Endothelial cell (in vitro differentiated cells): ENCODE measurements around the gene ONECUT2. TPM values are rescaled to one million over a fixed set of nuclear protein-coding genes. Genes with fewer than 3 reads are reported as not detected.

Experiments
- DNase-seq: peaks from one replicate; pipeline ENCODE4 v3.0.0; 2021; ENCODE audit warnings: low spot score
- H3K27ac Mint-ChIP-seq: one replicate; pipeline ENCODE4 v1.8.0; 2021; ENCODE audit warnings: mixed read lengths, inconsistent platforms; ENCODE audit not compliant: unreplicated experiment
- H3K27me3 Mint-ChIP-seq: one replicate; pipeline ENCODE4 v1.8.0; 2021; ENCODE audit warnings: mild to moderate bottlenecking, moderate library complexity, mixed read lengths, inconsistent platforms; ENCODE audit not compliant: unreplicated experiment
- H3K36me3 Mint-ChIP-seq: one replicate; pipeline ENCODE4 v1.8.0; 2021; ENCODE audit warnings: mild to moderate bottlenecking, low read depth, mixed read lengths, inconsistent platforms; ENCODE audit not compliant: unreplicated experiment
- H3K4me1 Mint-ChIP-seq: one replicate; pipeline ENCODE4 v1.8.0; 2021; ENCODE audit warnings: mild to moderate bottlenecking, mixed read lengths, inconsistent platforms; ENCODE audit not compliant: unreplicated experiment
- H3K4me3 Mint-ChIP-seq: one replicate; pipeline ENCODE4 v1.8.0; 2021; ENCODE audit warnings: mild to moderate bottlenecking, mixed read lengths, inconsistent platforms; ENCODE audit not compliant: unreplicated experiment
- H3K9me3 Mint-ChIP-seq: one replicate; pipeline ENCODE4 v1.8.0; 2021; ENCODE audit warnings: mixed read lengths, inconsistent platforms; ENCODE audit not compliant: unreplicated experiment
- total RNA-seq: library from RNA; stranded (reverse); fragmentation: NEBNext Ultra II Directional; extraction: Animal tissue kit (Norgen Biotek cat#: 25700); gene quantifications from one replicate; pipeline ENCODE4 v1.2.1, GENCODE V29; 2021; ENCODE audit not compliant: unreplicated experiment
- TF ChIP-seq, protein P1 (sequence below): fragments of 200-600 bp; sonication (generic); IDR thresholded peaks from one replicate; pipeline ENCODE4 v1.5.0; 2021; ENCODE audit warnings: antibody characterized with exemption; ENCODE audit not compliant: unreplicated experiment

The ONECUT2 gene
- total RNA-seq, 1 donor from 2014 or later = 1.1 TPM

DNA sequence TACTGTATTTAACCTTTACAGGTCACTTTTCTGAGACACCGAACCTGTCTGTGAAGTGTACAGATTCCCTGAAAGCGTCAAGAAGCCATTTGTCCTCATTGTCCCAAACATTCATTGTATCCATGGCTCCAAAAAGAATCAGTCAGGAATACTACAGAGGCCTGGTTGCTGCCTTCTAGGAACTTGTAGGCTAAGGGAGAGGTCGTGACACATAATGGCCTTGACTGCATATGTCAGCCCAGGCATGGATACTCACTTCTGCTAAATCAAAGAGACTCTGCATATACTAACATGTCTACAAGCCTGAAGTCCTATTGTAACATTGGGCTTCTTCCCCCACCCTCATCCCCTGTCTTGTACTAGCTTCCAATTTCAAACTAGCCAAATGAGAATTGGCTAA is 40.2 kb downstream of the ONECUT2 start:
- H3K27me3 Mint-ChIP-seq = peaks cover 4% of the 10 kb centered on the region

DNA sequence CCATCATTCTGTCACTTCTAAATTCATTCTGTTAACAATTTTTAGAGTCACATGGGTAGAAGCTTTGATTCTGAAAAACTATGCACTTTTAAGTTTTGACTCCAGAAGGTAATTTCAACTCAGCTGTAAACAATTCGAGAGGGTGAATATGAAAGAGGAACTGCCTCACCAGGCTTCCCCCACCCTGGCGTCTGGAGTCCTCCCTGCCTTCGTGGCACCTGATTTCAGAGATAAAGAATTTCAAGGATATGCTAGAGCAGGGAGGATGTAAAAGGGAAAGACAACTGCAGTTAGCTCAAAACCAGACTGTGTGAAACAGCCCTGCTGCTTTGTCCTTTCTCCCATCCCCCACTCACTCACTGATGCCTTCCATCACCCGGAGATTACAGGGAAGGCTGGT is 40.7 kb downstream of the ONECUT2 start:
- H3K4me1 Mint-ChIP-seq = peaks cover 28% of the 10 kb centered on the region
- H3K27ac Mint-ChIP-seq = peak overlapping the region; percentile 65
- H3K4me3 Mint-ChIP-seq = no peak overlapping the region
- DNase-seq = peak; percentile 15
- TF ChIP-seq, protein P1, sequence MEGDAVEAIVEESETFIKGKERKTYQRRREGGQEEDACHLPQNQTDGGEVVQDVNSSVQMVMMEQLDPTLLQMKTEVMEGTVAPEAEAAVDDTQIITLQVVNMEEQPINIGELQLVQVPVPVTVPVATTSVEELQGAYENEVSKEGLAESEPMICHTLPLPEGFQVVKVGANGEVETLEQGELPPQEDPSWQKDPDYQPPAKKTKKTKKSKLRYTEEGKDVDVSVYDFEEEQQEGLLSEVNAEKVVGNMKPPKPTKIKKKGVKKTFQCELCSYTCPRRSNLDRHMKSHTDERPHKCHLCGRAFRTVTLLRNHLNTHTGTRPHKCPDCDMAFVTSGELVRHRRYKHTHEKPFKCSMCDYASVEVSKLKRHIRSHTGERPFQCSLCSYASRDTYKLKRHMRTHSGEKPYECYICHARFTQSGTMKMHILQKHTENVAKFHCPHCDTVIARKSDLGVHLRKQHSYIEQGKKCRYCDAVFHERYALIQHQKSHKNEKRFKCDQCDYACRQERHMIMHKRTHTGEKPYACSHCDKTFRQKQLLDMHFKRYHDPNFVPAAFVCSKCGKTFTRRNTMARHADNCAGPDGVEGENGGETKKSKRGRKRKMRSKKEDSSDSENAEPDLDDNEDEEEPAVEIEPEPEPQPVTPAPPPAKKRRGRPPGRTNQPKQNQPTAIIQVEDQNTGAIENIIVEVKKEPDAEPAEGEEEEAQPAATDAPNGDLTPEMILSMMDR = no peak
- H3K27me3 Mint-ChIP-seq = peaks cover 2% of the 10 kb centered on the region
- no peaks in the 10 kb centered on the region for H3K36me3 Mint-ChIP-seq
- H3K9me3 Mint-ChIP-seq = no peaks in the 10 kb centered on the region

More for the DNA sequence above, 40.2 kb downstream of the ONECUT2 start:
- Mint-ChIP-seq H3K4me3 (no peak overlapping the region), H3K4me1 (peaks cover 32% of the 10 kb centered on the region), H3K36me3 (no peaks in the 10 kb centered on the region), H3K27ac (peak overlapping the region; percentile 65), H3K9me3 (no peaks in the 10 kb centered on the region)
- TF ChIP-seq, protein P1 = no peak
- DNase-seq = no peak

DNA sequence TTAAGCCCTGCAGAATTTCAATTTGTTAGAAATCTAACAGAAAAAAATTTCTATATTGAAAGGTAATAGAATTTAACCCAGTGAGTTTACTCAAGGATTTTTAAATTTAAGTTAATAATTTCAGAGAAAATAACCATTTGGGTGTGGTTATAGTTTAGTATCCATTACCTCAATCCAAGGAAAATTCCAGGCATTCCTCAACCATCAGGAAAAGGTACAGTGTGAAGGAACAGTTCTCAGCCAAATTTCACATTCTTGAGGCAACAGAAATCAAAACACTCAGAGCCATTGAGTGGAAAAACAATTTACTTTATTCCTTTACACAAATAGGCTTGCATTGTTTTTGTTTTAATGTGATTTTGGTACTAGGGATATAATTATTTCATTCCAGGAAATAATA is 45.6 kb downstream of the ONECUT2 start:
- Mint-ChIP-seq H3K27ac (no peak overlapping the region), H3K4me3 (no peak overlapping the region), H3K9me3 (no peaks in the 10 kb centered on the region), H3K27me3 (peaks cover 2% of the 10 kb centered on the region), H3K36me3 (no peaks in the 10 kb centered on the region), H3K4me1 (peaks cover 12% of the 10 kb centered on the region)
- TF ChIP-seq, protein P1 = no peak
- DNase-seq = no peak

DNA sequence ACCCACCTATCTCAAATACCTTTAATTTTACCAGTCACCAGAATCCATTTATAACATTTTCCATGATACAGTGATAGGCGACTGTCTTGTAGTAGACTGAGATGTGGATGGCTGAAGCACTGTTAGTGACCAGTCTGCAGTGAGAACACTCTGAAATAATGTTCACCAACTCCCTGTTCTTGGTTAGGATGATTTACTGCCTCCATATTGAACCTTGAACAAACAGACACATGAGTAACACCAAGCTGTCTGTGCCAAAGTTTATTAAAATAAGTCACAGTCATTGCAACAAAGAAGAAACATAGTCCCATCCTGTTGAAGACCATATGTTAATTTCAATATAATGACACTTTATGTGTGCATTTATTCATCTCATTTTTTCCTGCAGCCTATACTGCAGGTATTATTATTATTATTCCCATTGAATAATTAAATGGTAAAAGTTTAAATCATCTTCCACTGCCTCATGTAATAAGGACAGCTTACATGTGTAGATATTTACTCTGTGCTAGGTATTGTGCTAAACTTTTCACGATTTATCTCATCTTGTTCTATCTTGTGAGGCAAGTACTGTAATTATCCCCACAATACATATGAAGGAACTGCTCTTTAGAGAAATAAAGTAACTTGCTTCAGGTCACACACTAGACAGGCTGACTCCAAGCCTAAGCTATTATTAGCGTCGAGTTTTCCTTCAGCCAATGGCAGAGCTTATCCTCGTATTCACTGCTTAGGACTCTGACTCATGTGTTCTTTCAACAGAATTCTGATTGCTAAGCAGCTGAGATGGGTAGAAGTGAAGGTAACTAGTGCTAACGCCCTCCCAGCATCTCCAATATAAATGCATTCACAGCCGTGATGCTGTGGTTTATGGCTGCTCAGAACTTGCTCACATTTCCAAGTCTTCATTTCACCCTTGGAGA is 62.5 kb downstream of the ONECUT2 start:
- Mint-ChIP-seq H3K27me3 (peaks cover 3% of the 10 kb centered on the region), H3K4me1 (no peaks in the 10 kb centered on the region), H3K9me3 (no peaks in the 10 kb centered on the region), H3K4me3 (no peak overlapping the region), H3K27ac (no peak overlapping the region), H3K36me3 (no peaks in the 10 kb centered on the region)
- DNase-seq = no peak
- TF ChIP-seq, protein P1 = no peak

DNA sequence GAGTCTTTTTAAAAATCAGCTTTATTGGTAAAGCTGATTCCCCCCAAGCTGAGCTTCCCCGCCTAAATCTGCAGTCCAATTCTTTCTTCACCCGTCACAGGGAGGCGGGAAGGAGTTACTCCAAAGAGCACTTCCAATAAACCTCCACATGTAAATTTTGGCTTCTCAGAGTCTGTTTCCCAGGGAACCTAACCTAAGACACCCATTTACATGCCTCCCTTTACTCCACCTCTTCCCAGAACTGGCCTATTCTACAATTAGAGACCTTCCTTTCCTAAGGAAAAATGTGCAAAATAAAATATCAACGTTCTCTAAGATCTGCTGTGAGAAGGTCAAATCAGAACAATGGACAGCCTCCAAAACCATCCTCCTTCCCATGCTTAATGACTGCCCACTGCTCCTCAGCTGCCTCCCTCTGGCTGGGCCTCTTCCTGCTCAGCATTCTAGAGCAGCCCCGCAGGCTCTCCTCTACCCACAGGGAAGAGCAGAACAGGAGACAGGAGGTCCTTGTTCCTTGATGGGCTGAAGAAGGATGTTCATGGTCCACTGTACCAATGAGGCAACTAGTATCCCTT is 63.6 kb downstream of the ONECUT2 start:
- Mint-ChIP-seq H3K4me3 (no peak overlapping the region), H3K9me3 (no peaks in the 10 kb centered on the region), H3K27ac (no peak overlapping the region), H3K27me3 (peaks cover 3% of the 10 kb centered on the region), H3K36me3 (no peaks in the 10 kb centered on the region), H3K4me1 (no peaks in the 10 kb centered on the region)
- TF ChIP-seq, protein P1 = no peak
- DNase-seq = no peak
